CD14-positive monocyte (primary cell): ENCODE data around the gene FAM107B. TPM values are rescaled to one million over a fixed set of nuclear protein-coding genes. Genes with fewer than 3 reads are reported as not detected.

Experiments
- DNase-seq, 3 donors: peaks; one replicate each; pipeline ENCODE4 v3.0.0-alpha.2; 2011 to 2022
- H2AFZ ChIP-seq: 2 replicates; pipeline ENCODE4 v1.6.0; 2012; ENCODE audit warnings: mild to moderate bottlenecking, low read depth, low read length, inconsistent platforms; ENCODE audit not compliant: insufficient read depth, poor library complexity, severe bottlenecking
- H3K27ac ChIP-seq, 2 donors: 1 replicate in 1 of 2; 2 replicates in 1 of 2; pipeline ENCODE4 v1.5.1; 2012 to 2013; ENCODE audit warnings: low read length in 2 of 2, control low read depth in 1 of 2, inconsistent platforms in 1 of 2, low read depth in 1 of 2, mild to moderate bottlenecking in 1 of 2
- H3K27me3 ChIP-seq, 2 donors: one replicate each; pipeline versions ENCODE4 v1.6.0 to v1.6.1; 2011 to 2013; ENCODE audit warnings: low read length in 2 of 2; ENCODE audit not compliant: control insufficient read depth in 2 of 2, insufficient read depth in 2 of 2
- H3K36me3 ChIP-seq, 2 donors: replicated peaks in 1 of 2; 1 replicate in 1 of 2; 2 replicates in 1 of 2; pipeline versions ENCODE4 v1.5.1 to v1.6.1; 2012 to 2013; ENCODE audit warnings: low read length in 2 of 2, control low read depth in 1 of 2, inconsistent platforms in 1 of 2, mild to moderate bottlenecking in 1 of 2; ENCODE audit not compliant: insufficient read depth in 2 of 2, control insufficient read depth in 1 of 2
- H3K4me1 ChIP-seq, 2 donors: 1 replicate in 1 of 2; 2 replicates in 1 of 2; pipeline versions ENCODE4 v1.5.1 to v1.6.1; 2012 to 2013; ENCODE audit warnings: low read length in 2 of 2, control low read depth in 1 of 2, inconsistent platforms in 1 of 2, mild to moderate bottlenecking in 1 of 2, moderate library complexity in 1 of 2; ENCODE audit not compliant: insufficient read depth in 2 of 2, control insufficient read depth in 1 of 2
- H3K4me2 ChIP-seq: replicated peaks from 2 replicates; pipeline ENCODE3; 2012; ENCODE audit warnings: low read length, moderate library complexity, mild to moderate bottlenecking; ENCODE audit not compliant: poor library complexity, severe bottlenecking; ENCODE audit errors: extremely low read depth
- H3K4me3 ChIP-seq, 3 experiments: fragments of 200-600 bp in 1 of 3; sonication (generic) in 1 of 3; replicated peaks in 1 of 3; 1 replicate in 2 of 3; 2 replicates in 1 of 3; pipeline ENCODE4 v1.5.1; 2011 to 2013; ENCODE audit warnings: low read length in 3 of 3, mild to moderate bottlenecking in 3 of 3, control low read depth in 2 of 3, low read depth in 2 of 3, inconsistent platforms in 1 of 3, moderate library complexity in 1 of 3
- H3K79me2 ChIP-seq: 2 replicates; pipeline ENCODE4 v1.6.0; 2012; ENCODE audit warnings: mild to moderate bottlenecking, control low read depth, inconsistent platforms, low read length, moderate library complexity; ENCODE audit not compliant: insufficient read depth
- H3K9ac ChIP-seq: 2 replicates; pipeline ENCODE4 v1.6.0; 2017; ENCODE audit warnings: low read length, mild to moderate bottlenecking; ENCODE audit not compliant: insufficient read depth, poor library complexity, severe bottlenecking
- H3K9me3 ChIP-seq, 2 donors: replicated peaks in 1 of 2; 1 replicate in 1 of 2; 2 replicates in 1 of 2; pipeline versions ENCODE4 v1.5.1 to v1.6.1; 2012 to 2013; ENCODE audit warnings: low read length in 2 of 2, control low read depth in 1 of 2; ENCODE audit not compliant: control insufficient read depth in 1 of 2, insufficient read depth in 1 of 2
- H4K20me1 ChIP-seq: 2 replicates; pipeline ENCODE4 v1.6.0; 2012; ENCODE audit warnings: mild to moderate bottlenecking, low read length, control low read depth, moderate library complexity; ENCODE audit not compliant: insufficient read depth
- H3K27ac Mint-ChIP-seq, 7 donors: one replicate each; pipeline ENCODE4 v1.8.0; 2020; ENCODE audit warnings: mild to moderate bottlenecking in 7 of 7, mixed read lengths in 7 of 7, moderate library complexity in 6 of 7, inconsistent platforms in 2 of 7
- H3K27me3 Mint-ChIP-seq, 3 donors: one replicate each; pipeline ENCODE4 v1.8.0; 2021 to 2022; ENCODE audit warnings: low read depth in 3 of 3, mild to moderate bottlenecking in 3 of 3, mixed read lengths in 3 of 3, moderate library complexity in 3 of 3, inconsistent platforms in 1 of 3
- H3K36me3 Mint-ChIP-seq, 2 donors: one replicate each; pipeline ENCODE4 v1.8.0; 2020; ENCODE audit warnings: mixed read lengths in 2 of 2, inconsistent platforms in 1 of 2, mild to moderate bottlenecking in 1 of 2
- H3K4me1 Mint-ChIP-seq: one replicate; pipeline ENCODE4 v1.8.0; 2020; ENCODE audit warnings: mild to moderate bottlenecking, mixed read lengths
- H3K4me3 Mint-ChIP-seq, 2 donors: one replicate each; pipeline ENCODE4 v1.8.0; 2020; ENCODE audit warnings: mild to moderate bottlenecking in 2 of 2, mixed read lengths in 2 of 2, moderate library complexity in 1 of 2
- H3K9me3 Mint-ChIP-seq, 7 donors: one replicate each; pipeline ENCODE4 v1.8.0; 2020 to 2022; ENCODE audit warnings: mixed read lengths in 7 of 7, mild to moderate bottlenecking in 6 of 7, moderate library complexity in 6 of 7, inconsistent platforms in 2 of 7
- CTCF ChIP-seq: fragments of 200-600 bp; IDR thresholded peaks from one replicate; pipeline ENCODE4 v1.8.0; 2022; ENCODE audit warnings: antibody characterized with exemption, mild to moderate bottlenecking
- WGBS: methylation state at CpG from one replicate; pipeline ENCODE4 v1.1.5; 2013; ENCODE audit warnings: missing lambda C conversion rate; ENCODE audit not compliant: insufficient coverage; 5-methylcytosine and 5-hydroxymethylcytosine counted together
- intact Hi-C, 2 donors: fragments of 100-400 bp; cut with micrococcal nuclease; formaldehyde crosslinking; loops; one replicate each; pipeline versions ENCODE4 v1.15.0 to v1.15.1; 2023
- polyA plus RNA-seq, 3 donors: library from polyadenylated mRNA; depleted of rRNA in 1 of 3; unstranded in 2 of 3; stranded (reverse) in 1 of 3; fragments of 300-500 nt in 2 of 3; fragments of >200 nt in 1 of 3; fragmentation: Illumina TruSeq in 2 of 3; gene quantifications; 1 replicate in 2 of 3; 2 replicates in 1 of 3; pipeline ENCODE4 v1.2.3, GENCODE V29; 2012 to 2021

FAM107B gene
- polyA plus RNA-seq, 3 donors, result 27.2 to 68.5 (median 28.4) TPM

GRCh38 chr10:14648946-14649345 is 125.8 kb downstream of the FAM107B start:
- no peaks in the 10 kb centered on the region for H3K79me2 ChIP-seq
- no peaks in the 10 kb centered on the region for H3K36me3 ChIP-seq
- H3K4me2 ChIP-seq, result peak overlapping the region; percentile 66
- no CpG with 5 or more reads among the region's 2 CpGs for WGBS
- H4K20me1 ChIP-seq, result no peaks in the 10 kb centered on the region
- Mint-ChIP-seq H3K9me3 (no peaks in the 10 kb centered on the region), H3K27me3 (no peaks in the 10 kb centered on the region), H3K4me1 (peaks cover 47% of the 10 kb centered on the region), H3K36me3 (no peaks in the 10 kb centered on the region), H3K27ac (peak overlapping the region; percentile 95 to 97 (median 96)), H3K4me3 (no peak overlapping the region)
- H3K4me3 ChIP-seq, result peak overlapping the region in 1 of 3 experiments; percentile 61
- TF ChIP-seq CTCF, result no peak
- peak overlapping the region in 1 of 2 donors; percentile 92 for H3K27ac ChIP-seq
- no peak overlapping the region for H2AFZ ChIP-seq
- no peaks in the 10 kb centered on the region for H3K9me3 ChIP-seq
- H3K9ac ChIP-seq, result peak overlapping the region; percentile 50
- no peak for DNase-seq
- peaks cover 35 to 40% of the 10 kb centered on the region in 2 donors for H3K4me1 ChIP-seq
- no peaks in the 10 kb centered on the region for H3K27me3 ChIP-seq
- intact Hi-C loops, result loop anchor here in 1 of 2 donors (1.0 kb wide), 1 partner anchor 10 kb away; no protein-coding TSS in a partner anchor

GRCh38 chr10:14648005-14648765 is 126.5 kb downstream of the FAM107B start:
- Histone ChIP-seq H3K4me2 (peak overlapping the region; percentile 66), H2AFZ (peak overlapping the region; percentile 62), H3K9ac (peak overlapping the region; percentile 50), H3K4me1 (peaks cover 28 to 33% of the 10 kb centered on the region in 2 donors), H3K27me3 (no peaks in the 10 kb centered on the region), H3K27ac (peak overlapping the region; percentile 80 to 92), H3K9me3 (no peaks in the 10 kb centered on the region), H3K79me2 (no peaks in the 10 kb centered on the region), H3K36me3 (no peaks in the 10 kb centered on the region), H3K4me3 (peak overlapping the region; percentile 12 to 61 (median 40)), H4K20me1 (no peaks in the 10 kb centered on the region)
- intact Hi-C loops, result loop anchor here in 1 of 2 donors (1.0 kb wide), 1 partner anchor 11 kb away; no protein-coding TSS in a partner anchor
- DNase-seq, result peak; percentile 82 to 92 (median 88)
- Mint-ChIP-seq H3K27ac (peak overlapping the region; percentile 95 to 97 (median 96)), H3K36me3 (no peaks in the 10 kb centered on the region), H3K4me1 (peaks cover 40% of the 10 kb centered on the region), H3K4me3 (peak overlapping the region; percentile 58 to 78), H3K9me3 (no peaks in the 10 kb centered on the region), H3K27me3 (no peaks in the 10 kb centered on the region)
- WGBS, result 0% methylated on average over 9 of the region's 15 CpGs
- TF ChIP-seq CTCF, result no peak
